Subcutaneous abdominal adipose tissue (tissue), 5 donors: Measurements from ENCODE around the gene RHOT1.

Source experiments
- H3K27ac ChIP-seq: one replicate; pipeline ENCODE4 v1.7.0; 2013; ENCODE audit warnings: low read depth, mild to moderate bottlenecking, inconsistent platforms, low read length, moderate library complexity
- H3K27me3 ChIP-seq, 5 donors: one replicate each; pipeline ENCODE4 v1.7.0; 2013; ENCODE audit warnings: low read length in 5 of 5, inconsistent platforms in 1 of 5; ENCODE audit not compliant: control insufficient read depth in 5 of 5, insufficient read depth in 4 of 5
- H3K36me3 ChIP-seq, 5 donors: one replicate each; pipeline ENCODE4 v1.7.0; 2013; ENCODE audit warnings: low read length in 5 of 5; ENCODE audit not compliant: control insufficient read depth in 5 of 5, insufficient read depth in 5 of 5
- H3K4me1 ChIP-seq, 5 donors: one replicate each; pipeline ENCODE4 v1.7.0; 2013; ENCODE audit warnings: low read length in 5 of 5, mild to moderate bottlenecking in 3 of 5, moderate library complexity in 1 of 5; ENCODE audit not compliant: control insufficient read depth in 5 of 5, insufficient read depth in 5 of 5
- H3K4me3 ChIP-seq, 5 donors: one replicate each; pipeline ENCODE4 v1.7.0; 2013; ENCODE audit warnings: low read length in 5 of 5, low read depth in 1 of 5
- H3K9ac ChIP-seq, 5 donors: one replicate each; pipeline ENCODE4 v1.7.0; 2013; ENCODE audit warnings: low read length in 5 of 5, mild to moderate bottlenecking in 4 of 5, moderate library complexity in 3 of 5
- H3K9me3 ChIP-seq, 5 donors: one replicate each; pipeline ENCODE4 v1.7.0; 2013; ENCODE audit warnings: low read length in 5 of 5; ENCODE audit not compliant: control insufficient read depth in 5 of 5
- donor health status: healthy.
- donor health status: healthy.
- donor health status: healthy.
- donor health status: healthy.
- donor health status: healthy.

The RHOT1 gene

GRCh38 chr17:32274101-32274500 is 131.8 kb downstream of the RHOT1 start:
- Histone ChIP-seq H3K27ac (no peak overlapping the region), H3K9me3 (no peaks in the 10 kb centered on the region), H3K9ac (no peak overlapping the region), H3K4me3 (no peak overlapping the region), H3K27me3 (peaks cover 3 to 23% (median 14%) of the 10 kb centered on the region in 5 donors), H3K36me3 (no peaks in the 10 kb centered on the region), H3K4me1 (peaks cover 0 to 13% (median 5%) of the 10 kb centered on the region in 5 donors)

DNA sequence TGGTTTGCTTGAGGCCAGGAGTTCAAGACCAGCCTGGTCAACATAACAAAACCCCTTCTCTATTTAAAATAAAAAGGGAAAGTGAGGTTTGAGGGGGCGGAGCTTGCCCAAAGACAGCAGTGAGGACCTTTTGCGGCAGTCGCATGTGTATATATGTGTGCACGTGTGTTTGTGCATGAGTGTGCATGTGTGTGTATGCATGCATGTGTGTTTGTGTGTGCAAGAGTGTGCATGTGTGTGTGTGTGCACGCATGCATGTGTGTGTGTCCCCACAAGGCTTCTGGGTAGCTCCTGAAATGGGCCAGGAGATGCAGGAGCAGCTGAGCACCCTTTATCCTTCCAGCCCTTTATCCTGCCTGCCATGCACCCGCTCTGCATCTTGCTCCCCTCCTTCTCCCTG is 132.3 kb downstream of the RHOT1 start:
- Histone ChIP-seq H3K4me1 (peaks cover 0 to 13% (median 5%) of the 10 kb centered on the region in 5 donors), H3K9ac (no peak overlapping the region)

More for the DNA sequence above, 132.3 kb downstream of the RHOT1 start:
- Histone ChIP-seq H3K9me3 (no peaks in the 10 kb centered on the region), H3K27me3 (peaks cover 3 to 18% (median 12%) of the 10 kb centered on the region in 5 donors), H3K27ac (no peak overlapping the region), H3K36me3 (no peaks in the 10 kb centered on the region), H3K4me3 (no peak overlapping the region)
